Testis (tissue), 3 donors: ENCODE results near the gene VIT. TPM values are rescaled to one million over a fixed set of nuclear protein-coding genes. Genes with fewer than 3 reads are reported as not detected.

ENCODE experiments used
- DNase-seq: peaks from one replicate; pipeline ENCODE4 v3.0.0-alpha.2; 2019
- H3K27ac ChIP-seq, 2 donors: fragments of 200-600 bp; sonication (generic); one replicate each; pipeline ENCODE4 v1.5.1; 2019
- H3K27me3 ChIP-seq: fragments of 200-600 bp; sonication (generic); one replicate; pipeline ENCODE4 v1.5.1; 2019
- H3K36me3 ChIP-seq: fragments of 200-600 bp; sonication (generic); one replicate; pipeline ENCODE4 v1.5.1; 2017; ENCODE audit warnings: low read depth; ENCODE audit errors: missing control alignments
- H3K4me1 ChIP-seq: fragments of 200-600 bp; sonication (generic); one replicate; pipeline ENCODE4 v1.5.1; 2019
- H3K4me3 ChIP-seq, 2 donors: fragments of 200-600 bp; sonication (generic); one replicate each; pipeline ENCODE4 v1.5.1; 2017 to 2019
- H3K9me3 ChIP-seq: fragments of 200-600 bp; sonication (generic); one replicate; pipeline ENCODE4 v1.5.1; 2017
- CTCF ChIP-seq, 3 experiments: fragments of 450-650 bp in 2 of 3; fragments of 200-600 bp in 1 of 3; sonication (generic) in 1 of 3; IDR thresholded peaks; one replicate each; pipeline ENCODE4 v1.5.1; 2016 to 2019; ENCODE audit warnings: antibody characterized with exemption in 3 of 3, mild to moderate bottlenecking in 2 of 3, moderate library complexity in 1 of 3
- POLR2A ChIP-seq: fragments of 450-650 bp; IDR thresholded peaks from one replicate; pipeline ENCODE4 v1.6.1; 2017; ENCODE audit warnings: antibody characterized with exemption, mild to moderate bottlenecking, moderate library complexity
- WGBS, 2 donors: methylation state at CpG; one replicate each; pipeline ENCODE4 v1.1.5; 2018; 5-methylcytosine and 5-hydroxymethylcytosine counted together
- intact Hi-C: fragments of 100-400 bp; cut with DNase I; formaldehyde crosslinking; loops from one replicate; pipeline ENCODE4 v1.15.1; 2023; ENCODE audit warnings: low total_unique reads
- polyA plus RNA-seq: library from polyadenylated mRNA; stranded (reverse); fragments of 350-450 nt; fragmentation: Illumina TruSeq; extraction: RNeasy Lipid Tissue Mini Kit (QIAGEN cat#74804); gene quantifications from one replicate; pipeline ENCODE4 v1.2.3, GENCODE V29; 2014; ENCODE audit warnings: low read depth, low replicate concordance; ENCODE audit not compliant: insufficient read depth
- total RNA-seq, 2 donors: library from RNA; depleted of rRNA; stranded (reverse); fragments of >200 nt; gene quantifications; one replicate each; pipeline ENCODE4 v1.2.3, GENCODE V29; 2016

Gene VIT
- total and polyA plus RNA-seq, 3 donors from 2014 or later, result 5.6 to 9.4 (median 7.2) TPM

GRCh38 chr2:36655453-36655852, 41.1 kb upstream of the VIT start:
- Histone ChIP-seq H3K27me3 (no peaks in the 10 kb centered on the region), H3K4me1 (no peaks in the 10 kb centered on the region), H3K27ac (no peak overlapping the region), H3K36me3 (no peaks in the 10 kb centered on the region), H3K9me3 (no peaks in the 10 kb centered on the region), H3K4me3 (no peak overlapping the region)
- intact Hi-C loops, result no loop called here
- DNase-seq, result peak; percentile 50
- WGBS, 2 donors, result 56 to 69% methylated on average over 4 of the region's 4 CpGs
- TF ChIP-seq CTCF (IDR thresholded peaks at IDR 0.05) (no peak), POLR2A (no peak)

GRCh38 chr2:36657703-36658102, 38.8 kb upstream of the VIT start:
- intact Hi-C loops, result no loop called here
- 67 to 68% methylated on average over 1 of the region's 1 CpG for WGBS, 2 donors
- DNase-seq, result no peak

GRCh38 chr2:36658277-36658748, 38.2 kb upstream of the VIT start:
- H3K36me3 ChIP-seq, result no peaks in the 10 kb centered on the region
- TF ChIP-seq CTCF (IDR thresholded peaks at IDR 0.05) (no peak), POLR2A (no peak)
- no peak overlapping the region for H3K4me3 ChIP-seq
- no peaks in the 10 kb centered on the region for H3K4me1 ChIP-seq
- no peaks in the 10 kb centered on the region for H3K9me3 ChIP-seq
- no peaks in the 10 kb centered on the region for H3K27me3 ChIP-seq
- DNase-seq, result no peak
- no peak overlapping the region for H3K27ac ChIP-seq
- intact Hi-C loops, result no loop called here
- 73 to 93% methylated on average over 1 of the region's 1 CpG for WGBS, 2 donors

More at GRCh38 chr2:36657703-36658102, 38.8 kb upstream of the VIT start:
- H3K36me3 ChIP-seq, result no peaks in the 10 kb centered on the region
- no peak for TF ChIP-seq CTCF (IDR thresholded peaks at IDR 0.05)
- TF ChIP-seq POLR2A, result no peak
- H3K9me3 ChIP-seq, result no peaks in the 10 kb centered on the region
- H3K27me3 ChIP-seq, result no peaks in the 10 kb centered on the region
- H3K27ac ChIP-seq, result no peak overlapping the region
- no peaks in the 10 kb centered on the region for H3K4me1 ChIP-seq
- H3K4me3 ChIP-seq, result no peak overlapping the region

DNA sequence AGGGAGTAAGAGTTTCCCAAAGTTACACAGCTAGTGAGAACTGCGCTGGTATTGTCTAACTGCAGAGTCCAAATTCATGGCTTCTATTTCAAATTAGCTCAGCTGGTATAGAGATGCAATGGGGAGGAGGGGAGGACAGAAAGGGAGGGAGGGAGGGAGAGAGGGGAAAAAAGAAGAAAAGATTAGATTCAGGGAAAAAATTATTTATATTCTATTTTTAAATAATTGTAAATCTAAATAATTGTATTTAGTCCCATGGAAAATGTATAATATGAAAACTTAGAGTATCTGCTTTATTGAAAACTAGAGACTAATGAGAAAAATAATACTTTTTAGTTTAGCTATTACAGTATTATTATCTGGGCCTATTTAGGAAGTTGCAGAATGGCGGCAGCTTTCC, 37.3 kb upstream of the VIT start:
- intact Hi-C loops, result no loop called here
- H3K36me3 ChIP-seq, result no peaks in the 10 kb centered on the region
- DNase-seq, result no peak
- H3K4me1 ChIP-seq, result no peaks in the 10 kb centered on the region
- H3K27ac ChIP-seq, result no peak overlapping the region
- TF ChIP-seq POLR2A (no peak), CTCF (IDR thresholded peaks at IDR 0.05) (no peak)
- H3K9me3 ChIP-seq, result no peaks in the 10 kb centered on the region
- 72 to 92% methylated on average over 2 of the region's 2 CpGs for WGBS, 2 donors
- H3K27me3 ChIP-seq, result no peaks in the 10 kb centered on the region
- H3K4me3 ChIP-seq, result no peak overlapping the region

- Histone ChIP-seq H3K9me3 (no peaks in the 10 kb centered on the region), H3K4me1 (no peaks in the 10 kb centered on the region), H3K27me3 (no peaks in the 10 kb centered on the region), H3K36me3 (no peaks in the 10 kb centered on the region), H3K4me3 (no peak overlapping the region), H3K27ac (no peak overlapping the region)
- TF ChIP-seq POLR2A (no peak), CTCF (IDR thresholded peaks at IDR 0.05) (no peak)
- intact Hi-C loops, result no loop called here
- DNase-seq, result no peak
Measured at GRCh38 chr2:36659872-36660312, 36.6 kb upstream of the VIT start.
